GM23248 (cell line): ENCODE measurements around the gene TLR8. TPM values are rescaled to one million over a fixed set of nuclear protein-coding genes. Genes with fewer than 3 reads are reported as not detected.

ENCODE experiments used
- DNase-seq: peaks from one replicate; pipeline ENCODE4 v3.0.0-alpha.2; 2015
- H2AFZ ChIP-seq: fragments of 200-600 bp; sonication (generic); 2 replicates; pipeline ENCODE4 v1.6.1; 2016; ENCODE audit warnings: antibody characterized with exemption
- H3F3A ChIP-seq: fragments of 200-600 bp; sonication (generic); 2 replicates; pipeline ENCODE4 v1.6.1; 2016; ENCODE audit warnings: mild to moderate bottlenecking, antibody characterized with exemption, mixed run types; ENCODE audit not compliant: insufficient read depth
- H3K27ac ChIP-seq: fragments of 200-600 bp; sonication (generic); 2 replicates; pipeline ENCODE4 v1.5.1; 2016; ENCODE audit warnings: mild to moderate bottlenecking
- H3K27me3 ChIP-seq: fragments of 200-600 bp; sonication (generic); replicated peaks from 2 replicates; pipeline ENCODE4 v1.6.1; 2016; ENCODE audit warnings: mild to moderate bottlenecking; ENCODE audit not compliant: insufficient read depth
- H3K36me3 ChIP-seq: fragments of 200-600 bp; sonication (generic); 2 replicates; pipeline ENCODE4 v1.6.1; 2016; ENCODE audit warnings: low read depth, mild to moderate bottlenecking
- H3K4me1 ChIP-seq: fragments of 200-600 bp; sonication (generic); 2 replicates; pipeline ENCODE4 v1.6.1; 2016; ENCODE audit warnings: mild to moderate bottlenecking; ENCODE audit not compliant: insufficient read depth
- H3K4me2 ChIP-seq: fragments of 200-600 bp; sonication (generic); one replicate; pipeline ENCODE4 v1.6.1; 2016; ENCODE audit warnings: mild to moderate bottlenecking; ENCODE audit not compliant: unreplicated experiment
- H3K4me3 ChIP-seq: fragments of 200-600 bp; sonication (generic); 2 replicates; pipeline ENCODE4 v1.5.1; 2016; ENCODE audit warnings: mild to moderate bottlenecking
- H3K79me2 ChIP-seq: fragments of 200-600 bp; sonication (generic); 2 replicates; pipeline ENCODE4 v1.6.1; 2016; ENCODE audit warnings: mild to moderate bottlenecking; ENCODE audit not compliant: insufficient read depth
- H3K9ac ChIP-seq: fragments of 200-600 bp; sonication (generic); 2 replicates; pipeline ENCODE4 v1.6.1; 2016; ENCODE audit warnings: mild to moderate bottlenecking
- H3K9me2 ChIP-seq: fragments of 200-600 bp; sonication (generic); 2 replicates; pipeline ENCODE4 v1.6.1; 2016; ENCODE audit warnings: mixed run types, mild to moderate bottlenecking, moderate library complexity; ENCODE audit not compliant: insufficient read depth
- H3K9me3 ChIP-seq: fragments of 200-600 bp; sonication (generic); one replicate; pipeline ENCODE4 v1.6.1; 2017; ENCODE audit warnings: low read depth
- H4K20me1 ChIP-seq: fragments of 200-600 bp; sonication (generic); 2 replicates; pipeline ENCODE4 v1.6.0; 2016; ENCODE audit not compliant: insufficient read depth
- EZH2 ChIP-seq: fragments of 200-600 bp; sonication (generic); IDR thresholded peaks from 2 replicates; pipeline ENCODE4 v1.6.1; 2018; ENCODE audit warnings: antibody characterized with exemption, mild to moderate bottlenecking; ENCODE audit not compliant: insufficient read depth, poor library complexity, severe bottlenecking
- EZH2phosphoT487 ChIP-seq: fragments of 200-600 bp; sonication (generic); IDR thresholded peaks from 2 replicates; pipeline ENCODE4 v1.6.1; 2018; ENCODE audit warnings: antibody characterized with exemption, moderate library complexity, mild to moderate bottlenecking, low read depth; ENCODE audit not compliant: insufficient read depth
- WGBS, 2 experiments: methylation state at CpG; one replicate each; pipeline ENCODE4 v1.1.6; 2015 to 2017; ENCODE audit warnings: low lambda C conversion rate in 2 of 2, low coverage in 1 of 2; ENCODE audit errors: missing lambda C conversion rate in 2 of 2; 5-methylcytosine and 5-hydroxymethylcytosine counted together
- in situ Hi-C: fragments of 300-500 bp; cut with MboI; formaldehyde crosslinking; loops from 2 replicates; pipeline ENCODE4 v1.15.0; 2020
- polyA plus RNA-seq: library from polyadenylated mRNA; unstranded; fragments of >200 nt; fragmentation: Nextera tagmentation; extraction: Ambion mirVana; gene quantifications from 2 replicates; pipeline ENCODE4 v1.2.1, GENCODE V29; 2016
- total RNA-seq: library from RNA; depleted of rRNA; stranded (reverse); fragments of >200 nt; shearing (Covaris generic); gene quantifications from 2 replicates; pipeline ENCODE4 v1.2.3, GENCODE V29; 2014

The TLR8 gene
- total and polyA plus RNA-seq, 2 experiments from 2014 or later, result not detected

- Histone ChIP-seq H3K36me3 (no peaks in the 10 kb centered on the region), H3K9ac (no peak overlapping the region), H3K4me3 (no peak overlapping the region), H2AFZ (no peak overlapping the region), H4K20me1 (no peaks in the 10 kb centered on the region), H3K27ac (no peak overlapping the region), H3F3A (no peaks in the 10 kb centered on the region), H3K9me3 (no peaks in the 10 kb centered on the region), H3K79me2 (no peaks in the 10 kb centered on the region), H3K9me2 (no peaks in the 10 kb centered on the region), H3K27me3 (no peaks in the 10 kb centered on the region), H3K4me1 (no peaks in the 10 kb centered on the region), H3K4me2 (no peak overlapping the region)
- DNase-seq, result no peak
- WGBS, 2 experiments, result 29 to 31% methylated on average over 4 of the region's 4 CpGs
- in situ Hi-C loops, result no loop called here
- TF ChIP-seq EZH2phosphoT487, result no peak
- TF ChIP-seq EZH2, result no peak
Observed at GRCh38 chrX:12868747-12869146, 37.7 kb upstream of the TLR8 start.

DNA sequence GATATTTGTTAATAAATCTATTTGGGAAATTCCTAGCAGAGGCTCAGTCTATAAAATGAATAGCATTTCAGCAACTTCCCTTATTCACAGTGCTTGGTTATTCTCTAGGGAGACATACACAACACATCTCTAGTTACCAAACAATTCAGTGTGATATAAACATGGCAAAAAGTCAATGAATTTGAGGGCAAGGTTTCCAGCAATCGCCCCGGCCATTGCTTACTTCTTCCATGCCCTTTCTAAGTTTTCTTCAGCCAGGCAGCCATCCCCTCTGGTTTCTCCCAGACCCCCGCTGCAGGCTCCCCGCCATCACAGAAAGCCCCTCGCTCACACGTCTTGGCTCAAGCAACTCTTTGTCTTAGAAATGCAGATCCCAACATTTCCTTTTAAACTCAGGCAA lies 35.2 kb upstream of the TLR8 start:
- Histone ChIP-seq H3K4me2 (no peak overlapping the region), H4K20me1 (no peaks in the 10 kb centered on the region), H3K4me3 (no peak overlapping the region), H2AFZ (no peak overlapping the region), H3K27ac (no peak overlapping the region), H3K9ac (no peak overlapping the region), H3K9me2 (no peaks in the 10 kb centered on the region), H3K36me3 (no peaks in the 10 kb centered on the region), H3K9me3 (no peaks in the 10 kb centered on the region), H3K27me3 (no peaks in the 10 kb centered on the region), H3K79me2 (no peaks in the 10 kb centered on the region), H3K4me1 (no peaks in the 10 kb centered on the region), H3F3A (no peaks in the 10 kb centered on the region)
- in situ Hi-C loops, result no loop called here
- TF ChIP-seq EZH2 (no peak), EZH2phosphoT487 (no peak)
- 6 to 56% methylated on average over 2 to 6 of the region's 6 CpGs for WGBS, 2 experiments
- no peak for DNase-seq

DNA sequence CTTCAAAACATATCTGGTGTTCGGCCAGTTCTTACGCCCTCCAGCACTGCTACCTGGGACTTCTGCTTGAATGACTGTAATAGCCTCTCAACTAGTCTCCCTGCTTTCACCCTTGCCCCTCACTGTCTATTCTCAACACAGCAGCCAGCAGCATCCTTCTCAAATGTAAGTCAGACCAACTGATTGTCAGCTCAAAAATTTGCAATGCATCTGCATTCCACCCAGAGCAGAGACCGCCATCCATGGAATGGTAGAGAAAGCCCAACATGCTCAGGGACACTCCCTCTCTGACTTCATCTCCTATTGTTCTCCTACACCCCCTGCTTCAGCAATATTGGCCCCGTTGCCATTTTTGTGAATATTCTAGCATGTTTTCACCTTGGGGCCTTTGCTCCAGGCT lies 33.7 kb upstream of the TLR8 start:
- Histone ChIP-seq H3K9me3 (no peaks in the 10 kb centered on the region), H2AFZ (no peak overlapping the region), H3K79me2 (no peaks in the 10 kb centered on the region), H3K27ac (no peak overlapping the region), H3K4me3 (no peak overlapping the region), H4K20me1 (no peaks in the 10 kb centered on the region), H3K36me3 (no peaks in the 10 kb centered on the region), H3K27me3 (no peaks in the 10 kb centered on the region), H3K4me1 (no peaks in the 10 kb centered on the region), H3K9ac (no peak overlapping the region), H3F3A (no peaks in the 10 kb centered on the region), H3K9me2 (no peaks in the 10 kb centered on the region), H3K4me2 (no peak overlapping the region)
- in situ Hi-C loops, result no loop called here
- TF ChIP-seq EZH2phosphoT487, result no peak
- TF ChIP-seq EZH2, result no peak
- 65 to 73% methylated on average over 4 of the region's 4 CpGs for WGBS, 2 experiments
- no peak for DNase-seq

DNA sequence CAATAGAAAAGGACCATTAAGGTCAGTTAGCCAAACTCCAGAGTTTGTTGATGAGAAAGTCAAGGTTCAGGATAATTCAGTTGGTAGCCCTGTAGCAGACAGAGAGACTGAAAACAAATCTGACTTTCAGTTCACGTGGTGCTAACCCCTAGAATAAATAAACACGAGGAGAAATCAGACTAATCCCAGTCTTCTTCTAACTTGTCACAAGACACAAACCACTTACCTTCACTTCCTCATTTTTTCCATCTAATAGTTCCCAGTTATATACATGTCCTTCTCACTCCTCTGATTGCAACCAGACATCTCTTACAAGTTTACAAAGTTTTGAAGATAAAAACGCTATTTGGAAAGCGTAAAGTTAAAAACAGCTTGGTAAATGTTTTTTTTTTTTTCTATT lies 31.8 kb upstream of the TLR8 start:
- Histone ChIP-seq H3K9ac (no peak overlapping the region), H3F3A (no peaks in the 10 kb centered on the region), H2AFZ (no peak overlapping the region), H3K9me3 (no peaks in the 10 kb centered on the region), H4K20me1 (no peaks in the 10 kb centered on the region), H3K79me2 (no peaks in the 10 kb centered on the region), H3K4me1 (no peaks in the 10 kb centered on the region), H3K4me3 (no peak overlapping the region), H3K36me3 (no peaks in the 10 kb centered on the region), H3K9me2 (no peaks in the 10 kb centered on the region), H3K4me2 (no peak overlapping the region), H3K27me3 (no peaks in the 10 kb centered on the region), H3K27ac (no peak overlapping the region)
- no peak for DNase-seq
- TF ChIP-seq EZH2 (no peak), EZH2phosphoT487 (no peak)
- 1 to 5% methylated on average over 4 of the region's 4 CpGs for WGBS, 2 experiments
- in situ Hi-C loops, result no loop called here

DNA sequence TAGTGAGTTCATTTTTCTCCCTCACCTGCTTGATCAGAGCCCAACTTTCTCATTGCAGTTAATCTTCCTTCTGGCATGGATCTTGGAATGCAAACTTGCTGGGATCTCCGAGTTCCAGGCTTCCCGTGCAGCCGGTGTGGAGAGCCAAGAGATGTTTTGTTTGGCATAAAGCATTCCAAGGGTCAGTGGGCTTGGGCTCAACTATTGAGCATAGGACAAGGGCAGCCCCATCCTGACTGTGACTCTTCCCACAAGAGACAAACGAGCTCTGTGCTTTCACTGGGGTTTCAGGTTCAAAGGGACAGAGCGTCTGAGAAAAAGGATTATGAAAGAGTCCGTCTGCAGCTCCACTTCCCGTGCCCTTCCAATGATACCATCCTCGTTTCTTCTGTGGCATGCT lies 29.0 kb upstream of the TLR8 start:
- Histone ChIP-seq H4K20me1 (no peaks in the 10 kb centered on the region), H3K4me1 (no peaks in the 10 kb centered on the region), H3K9me2 (no peaks in the 10 kb centered on the region), H3K9me3 (no peaks in the 10 kb centered on the region), H3K27me3 (no peaks in the 10 kb centered on the region), H3K9ac (no peak overlapping the region), H3K79me2 (no peaks in the 10 kb centered on the region), H3K36me3 (no peaks in the 10 kb centered on the region), H2AFZ (no peak overlapping the region), H3F3A (no peaks in the 10 kb centered on the region), H3K4me2 (no peak overlapping the region), H3K27ac (no peak overlapping the region), H3K4me3 (no peak overlapping the region)
- no peak for DNase-seq
- in situ Hi-C loops, result no loop called here
- 45 to 57% methylated on average over 7 to 8 of the region's 8 CpGs for WGBS, 2 experiments
- TF ChIP-seq EZH2 (no peak), EZH2phosphoT487 (no peak)
